GM10248 (cell line): Measurements from ENCODE around the gene UBXN2A.

ENCODE experiments used
- CTCF ChIA-PET: fragments of 300-600 bp; sonication (Branson Sonifier 250); formaldehyde crosslinking; extraction: SDS; loops from one replicate; lab custom pipeline; 2021; ENCODE audit warnings: antibody characterized with exemption; lab: Yijun Ruan, JAX
- POLR2A ChIA-PET: fragments of 350-650 bp; sonication (Branson Sonifier 250); formaldehyde crosslinking; extraction: SDS; loops from one replicate; lab custom pipeline; 2020; ENCODE audit warnings: antibody characterized with exemption; lab: Yijun Ruan, JAX
- DNase-seq: peaks from one replicate; pipeline ENCODE4 v3.0.0; 2012; ENCODE audit errors: extremely low spot score
- CTCF ChIP-seq: IDR thresholded peaks from 2 replicates; pipeline ENCODE4 v1.5.1; 2012; ENCODE audit warnings: mild to moderate bottlenecking, low read depth; ENCODE audit errors: extremely low read depth, missing control alignments, control extremely low read depth

Gene UBXN2A

GRCh38 chr2:24046930-24047702, 106.9 kb downstream of the UBXN2A start, which contains the start of gene WDCP:
Gene WDCP (minus strand): TSS chr2:24047391. CDS start chr2:24039494, 7,897 bp downstream.
- ChIA-PET POLR2A (interaction anchor here (0.6 to 1.4 kb wide), 5 partner anchors 8 to 120 kb away, joined by 3 to 6 read pairs (median 3); partner anchors contain the start of genes ATAD2B and SF3B6), CTCF (interaction anchor here (1.0 to 1.8 kb wide), 6 partner anchors 12 to 222 kb away, joined by 4 to 9 read pairs (median 6); partner anchors contain the start of genes ATAD2B and TP53I3)
- DNase-seq, result peak; percentile 93
- TF ChIP-seq CTCF, result no peak

- CTCF ChIA-PET, result interaction anchor here (1.0 to 1.8 kb wide), 6 partner anchors 12 to 223 kb away, joined by 4 to 9 read pairs (median 6); partner anchors contain the start of genes ATAD2B and TP53I3
- DNase-seq, result no peak
- TF ChIP-seq CTCF, result no peak
Observed at GRCh38 chr2:24047703-24048033, 107.4 kb downstream of the UBXN2A start.

GRCh38 chr2:24048769-24049484, 108.7 kb downstream of the UBXN2A start:
- ChIA-PET CTCF (interaction anchor here (0.9 to 4.9 kb wide), 3 partner anchors 11 to 18 kb away, joined by 3 to 25 read pairs (median 3); no protein-coding TSS in a partner anchor), POLR2A (no interaction called here)
- DNase-seq, result no peak
- no peak for TF ChIP-seq CTCF

More at GRCh38 chr2:24047703-24048033, 107.4 kb downstream of the UBXN2A start:
- POLR2A ChIA-PET, result interaction anchor here (0.6 to 1.4 kb wide), 5 partner anchors 9 to 121 kb away, joined by 3 to 6 read pairs (median 3); partner anchors contain the start of genes ATAD2B and SF3B6

GRCh38 chr2:24049485-24050021, 109.3 kb downstream of the UBXN2A start, which contains the start of gene FKBP1B:
Gene FKBP1B (plus strand): TSS chr2:24049741. CDS start chr2:24049850, 109 bp downstream.
- no peak for TF ChIP-seq CTCF
- DNase-seq, result peak; percentile 76
- ChIA-PET POLR2A (no interaction called here), CTCF (interaction anchor here (0.9 to 4.9 kb wide), 5 partner anchors 11 to 23 kb away, joined by 3 to 25 read pairs (median 4); no protein-coding TSS in a partner anchor)

GRCh38 chr2:24050041-24050979, 110.0 kb downstream of the UBXN2A start:
- no peak for TF ChIP-seq CTCF
- DNase-seq, result no peak
- POLR2A ChIA-PET, result interaction anchor here (0.5 kb wide), 1 partner anchor 98 kb away, joined by 3 read pairs; no protein-coding TSS in a partner anchor
- CTCF ChIA-PET, result interaction anchor here (0.7 to 5.7 kb wide), 10 partner anchors 10 to 225 kb away, joined by 3 to 25 read pairs (median 4); partner anchors contain the start of genes ATAD2B and TP53I3
